Heart right ventricle (tissue), 16 donors: ENCODE data around the gene IVD. TPM values are rescaled to one million over a fixed set of nuclear protein-coding genes. Genes with fewer than 3 reads are reported as not detected.
A peak's percentile ranks its signal among the peaks of the same experiment; 100 is the strongest.

Experiments used
- ATAC-seq, 8 donors: fragments of 200-7000 bp; cut with Tn5 transposase; one replicate each; pipeline ENCODE4 v1.9.1; 2020; ENCODE audit warnings: mild to moderate bottlenecking in 8 of 8, moderate library complexity in 8 of 8, moderate number of reproducible peaks in 1 of 8
- DNase-seq, 2 donors: peaks; one replicate each; pipeline ENCODE4 v3.0.0-alpha.2; 2020
- H3K27ac ChIP-seq, 10 donors: fragments of 200-600 bp; sonication (generic) in 2 of 10; one replicate each; pipeline versions ENCODE4 v1.5.0 to v1.8.0; 2020 to 2022; ENCODE audit warnings: mild to moderate bottlenecking in 3 of 10
- H3K27me3 ChIP-seq, 7 donors: fragments of 200-600 bp; one replicate each; pipeline ENCODE4 v1.8.0; 2021 to 2022; ENCODE audit warnings: mild to moderate bottlenecking in 2 of 7
- H3K36me3 ChIP-seq, 9 donors: fragments of 200-600 bp; sonication (generic) in 1 of 9; one replicate each; pipeline versions ENCODE4 v1.5.0 to v1.8.0; 2020 to 2022; ENCODE audit warnings: mild to moderate bottlenecking in 2 of 9
- H3K4me1 ChIP-seq, 9 donors: fragments of 200-600 bp; sonication (generic) in 1 of 9; one replicate each; pipeline versions ENCODE4 v1.5.0 to v1.8.0; 2020 to 2022; ENCODE audit warnings: mild to moderate bottlenecking in 4 of 9
- H3K4me3 ChIP-seq, 10 donors: fragments of 200-600 bp; sonication (generic) in 2 of 10; one replicate each; pipeline versions ENCODE4 v1.5.0 to v1.8.0; 2020 to 2022; ENCODE audit warnings: mild to moderate bottlenecking in 7 of 10, moderate library complexity in 2 of 10
- H3K9me3 ChIP-seq, 11 donors: fragments of 200-600 bp in 10 of 11; sonication (generic) in 2 of 11; one replicate each; pipeline versions ENCODE4 v1.5.0 to v1.8.0; 2013 to 2022; ENCODE audit warnings: mild to moderate bottlenecking in 2 of 11, control low read depth in 1 of 11, moderate library complexity in 1 of 11
- WGBS, 2 donors: extraction: QIAGEN DNeasy Blood & Tissue Kit; methylation state at CpG; one replicate each; pipeline ENCODE4 v1.1.7; 2013; ENCODE audit warnings: inconsistent platforms in 1 of 2; 5-methylcytosine and 5-hydroxymethylcytosine counted together
- intact Hi-C, 10 donors: fragments of 100-400 bp; cut with DNase I; formaldehyde crosslinking; loops; one replicate each; pipeline versions ENCODE4 v1.11.1 to v1.14.2; 2022
- polyA plus RNA-seq, 2 donors: library from polyadenylated mRNA; stranded (reverse); fragments of 200-250 nt; gene quantifications; one replicate each; pipeline ENCODE4 v1.2.3, GENCODE V29; 2013
- total RNA-seq, 10 donors: library from RNA; stranded (reverse); fragmentation: NEBNext Ultra II Directional in 3 of 10; extraction: Animal tissue kit (Norgen Biotek cat#: 25700) in 3 of 10; gene quantifications; one replicate each; pipeline versions ENCODE4 v1.2.1 to v1.2.4, GENCODE V29; 2021 to 2023
- TF ChIP-seq, protein P1 (sequence below), 9 donors: fragments of 200-600 bp; sonication (generic) in 2 of 9; IDR thresholded peaks; one replicate each; pipeline versions ENCODE4 v1.5.0 to v1.8.0; 2021 to 2022; ENCODE audit warnings: antibody characterized with exemption in 9 of 9, mild to moderate bottlenecking in 5 of 9, moderate library complexity in 1 of 9
- donor health status: Arrhythmogenic right ventricular cardiomyopathy.
- donor health status: ischemic (EF 13 %, LVEDD 7.1; RV severe dilation, severe dysfunction).
- donor health status: healthy with polysubstance abuse.
- donor health status: DM: no; HTN: yes; CAD: no.
- donor health status: DM: no; HTN: no; CAD: no.
- donor health status: ischemic (EF 25% LVEDD 6.9; RV normal size, moderate dysfunction).
- donor health status: ischemic (EF 25% LVEDD 5.7; RV mildly dilated, moderate dysfunction).
- donor health status: healthy.
- donor health status: DM: yes; HTN: yes; CAD: no.
- donor health status: Ischemic cardiomyopathy.
- donor health status: ischemic (EF 35%, LVEDD 5.7; RV mildly dilated, moderate dysfunction).
- donor health status: nonischemic (EF 11% LVEDD 7.7; RV severe dilation, severe dysfunction).
- donor health status: DM: yes; HTN: yes; CAD: no.
- donor health status: PGD.
- donor health status: ischemic (EF 29% LVEDD 5.4; RV normal size, mild dysfunction).
- donor health status: nonischemic (EF 23%, LVEDD 6.1; RV moderate dilation, normal function).

The IVD gene
- total and polyA plus RNA-seq, 12 donors = 42.2 to 143 (median 103) TPM

DNA sequence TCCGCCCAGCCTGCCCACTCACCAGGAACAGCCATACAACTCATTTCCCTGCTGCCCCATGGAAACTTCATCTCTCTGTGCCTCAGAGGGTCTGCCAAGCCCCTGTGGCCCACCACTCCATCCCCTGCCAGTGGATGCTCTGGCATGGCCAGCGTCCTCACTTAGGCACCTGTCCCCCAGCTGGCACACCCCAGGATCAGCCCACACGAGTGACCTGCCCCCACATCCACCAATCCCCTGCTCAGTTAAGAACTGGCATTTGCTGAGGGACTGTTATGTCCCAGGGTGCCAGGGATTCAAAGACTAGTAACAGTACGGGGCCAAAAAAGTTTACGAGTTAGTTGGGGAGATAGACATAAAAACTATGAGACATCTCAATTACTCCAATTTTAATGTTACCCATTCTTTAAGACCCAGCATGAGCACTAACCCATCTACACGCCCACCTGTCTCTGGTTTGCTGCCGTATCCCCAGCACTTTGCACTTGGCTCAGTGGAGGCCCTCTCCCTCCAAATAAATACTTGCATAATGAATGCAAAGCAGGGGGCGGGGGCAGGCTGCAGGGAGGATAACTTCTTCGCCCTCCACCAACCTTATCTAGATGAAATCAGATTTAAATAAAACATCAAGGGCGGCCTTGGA lies 23.6 kb downstream of the IVD start:
- TF ChIP-seq, protein P1, sequence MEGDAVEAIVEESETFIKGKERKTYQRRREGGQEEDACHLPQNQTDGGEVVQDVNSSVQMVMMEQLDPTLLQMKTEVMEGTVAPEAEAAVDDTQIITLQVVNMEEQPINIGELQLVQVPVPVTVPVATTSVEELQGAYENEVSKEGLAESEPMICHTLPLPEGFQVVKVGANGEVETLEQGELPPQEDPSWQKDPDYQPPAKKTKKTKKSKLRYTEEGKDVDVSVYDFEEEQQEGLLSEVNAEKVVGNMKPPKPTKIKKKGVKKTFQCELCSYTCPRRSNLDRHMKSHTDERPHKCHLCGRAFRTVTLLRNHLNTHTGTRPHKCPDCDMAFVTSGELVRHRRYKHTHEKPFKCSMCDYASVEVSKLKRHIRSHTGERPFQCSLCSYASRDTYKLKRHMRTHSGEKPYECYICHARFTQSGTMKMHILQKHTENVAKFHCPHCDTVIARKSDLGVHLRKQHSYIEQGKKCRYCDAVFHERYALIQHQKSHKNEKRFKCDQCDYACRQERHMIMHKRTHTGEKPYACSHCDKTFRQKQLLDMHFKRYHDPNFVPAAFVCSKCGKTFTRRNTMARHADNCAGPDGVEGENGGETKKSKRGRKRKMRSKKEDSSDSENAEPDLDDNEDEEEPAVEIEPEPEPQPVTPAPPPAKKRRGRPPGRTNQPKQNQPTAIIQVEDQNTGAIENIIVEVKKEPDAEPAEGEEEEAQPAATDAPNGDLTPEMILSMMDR (IDR thresholded peaks at IDR 0.05) = no peak
- Histone ChIP-seq H3K27ac (no peak overlapping the region), H3K36me3 (no peaks in the 10 kb centered on the region), H3K27me3 (peaks cover 0 to 4% (median 0%) of the 10 kb centered on the region in 7 donors), H3K9me3 (no peaks in the 10 kb centered on the region), H3K4me3 (no peak overlapping the region), H3K4me1 (no peaks in the 10 kb centered on the region)
- ATAC-seq (no peak), DNase-seq (no peak)
- 81 to 88% methylated on average over 10 of the region's 10 CpGs for WGBS, 2 donors
- intact Hi-C loops = loop anchor here in 4 of 10 donors (5.0 to 10.0 kb wide), 3 partner anchors 114 to 384 kb away; no protein-coding TSS in a partner anchor

DNA sequence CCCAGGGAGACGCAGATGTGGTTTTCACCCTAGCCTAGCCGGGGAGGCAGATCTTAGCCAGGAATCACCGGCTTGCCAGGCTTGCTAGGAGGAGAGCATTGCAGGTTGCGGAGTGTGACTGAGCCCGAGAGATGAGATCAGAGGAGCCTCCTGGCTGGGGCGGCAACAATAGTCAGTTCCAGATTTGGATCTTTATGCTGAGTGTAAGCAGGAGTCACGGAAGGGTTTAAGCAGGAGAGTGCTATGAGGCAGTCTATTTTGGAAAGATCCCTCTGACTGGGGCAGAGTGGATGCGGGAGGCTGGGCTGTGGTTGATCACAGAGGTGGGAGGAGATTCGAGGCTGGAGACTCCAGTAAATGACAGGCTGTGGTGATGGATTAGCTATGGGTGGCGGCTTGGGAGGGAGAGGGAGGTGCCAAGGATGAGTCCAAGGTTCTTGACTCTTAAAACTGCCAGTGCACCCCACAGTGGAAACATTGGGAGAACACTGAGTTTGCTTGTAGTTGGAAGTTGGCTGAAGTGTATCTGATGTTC lies 24.7 kb downstream of the IVD start:
- peaks cover 0 to under 1% (median 0%) of the 10 kb centered on the region in 9 donors for H3K4me1 ChIP-seq
- no peak for ATAC-seq
- H3K27me3 ChIP-seq = peaks cover 0 to 15% (median 0%) of the 10 kb centered on the region in 7 donors
- TF ChIP-seq, protein P1 (IDR thresholded peaks at IDR 0.05) = no peak
- 63 to 73% methylated on average over 10 of the region's 10 CpGs for WGBS, 2 donors
- no peaks in the 10 kb centered on the region for H3K36me3 ChIP-seq
- intact Hi-C loops = no loop called here
- DNase-seq = no peak
- no peaks in the 10 kb centered on the region for H3K9me3 ChIP-seq
- H3K27ac ChIP-seq = no peak overlapping the region
- no peak overlapping the region for H3K4me3 ChIP-seq

DNA sequence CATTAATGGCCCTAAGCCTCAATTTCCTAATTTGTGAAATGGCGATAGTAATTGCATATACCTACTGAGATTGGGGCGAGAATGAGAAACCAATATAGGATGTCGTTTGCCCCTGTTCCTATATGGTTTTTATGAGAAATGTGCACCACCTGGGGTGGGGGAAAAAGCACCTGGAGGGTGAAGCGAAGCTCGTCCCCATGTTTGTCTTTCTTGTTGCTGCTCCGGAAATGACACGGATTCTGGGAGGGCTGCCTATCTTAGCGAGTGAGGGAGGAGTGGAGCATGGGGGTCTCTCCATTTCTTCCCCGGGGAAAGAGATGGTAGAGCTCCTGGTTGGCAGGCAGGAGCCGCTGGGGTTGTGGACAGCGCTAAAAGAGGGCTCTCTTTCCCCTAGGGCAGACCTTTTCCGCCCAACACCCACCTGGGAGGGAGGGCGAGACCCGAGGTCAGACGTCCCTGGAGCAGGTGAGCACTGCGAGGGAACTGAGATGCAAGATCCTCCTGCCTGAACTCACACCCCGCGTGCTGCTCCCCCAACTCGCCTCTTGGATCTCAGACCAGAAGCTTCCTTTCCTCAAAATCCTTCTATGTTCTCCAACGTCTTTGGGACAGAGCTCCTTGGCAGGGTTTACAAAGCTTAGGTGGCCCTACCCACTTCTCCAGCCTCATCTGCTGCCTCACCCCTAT lies 29.6 kb downstream of the IVD start:
- DNase-seq (no peak), ATAC-seq (no peak)
- Histone ChIP-seq H3K36me3 (no peaks in the 10 kb centered on the region), H3K4me1 (peaks cover 14 to 47% (median 29%) of the 10 kb centered on the region in 9 donors), H3K27ac (no peak overlapping the region), H3K9me3 (no peaks in the 10 kb centered on the region), H3K27me3 (peaks cover 10 to 63% (median 23%) of the 10 kb centered on the region in 7 donors), H3K4me3 (peak overlapping the region in 1 of 10 donors; percentile 51)
- 52 to 57% methylated on average over 20 of the region's 20 CpGs for WGBS, 2 donors
- TF ChIP-seq, protein P1 (IDR thresholded peaks at IDR 0.05) = no peak
- intact Hi-C loops = no loop called here

DNA sequence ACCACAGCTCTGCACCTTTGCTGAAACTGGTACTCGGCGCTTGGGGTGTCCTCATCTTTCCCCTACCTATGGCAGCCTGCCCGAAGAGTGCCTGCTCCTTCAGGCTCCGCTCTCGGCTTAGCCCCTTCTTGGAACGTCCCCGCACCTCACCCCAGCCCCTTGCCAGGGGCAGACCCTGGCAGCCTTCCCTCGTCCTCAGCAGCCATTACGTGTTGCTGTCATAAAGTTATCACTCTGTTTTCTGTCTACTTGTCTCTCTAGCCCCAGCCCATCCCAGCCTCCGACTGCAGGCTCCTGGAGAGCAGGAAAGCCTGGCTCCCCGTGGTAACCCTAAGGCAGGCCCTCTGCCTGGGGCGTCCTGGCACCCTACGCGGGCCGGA lies 30.1 kb downstream of the IVD start:
- TF ChIP-seq, protein P1 (IDR thresholded peaks at IDR 0.05) = no peak
- ATAC-seq = no peak
- intact Hi-C loops = no loop called here
- no peak for DNase-seq
- H3K27me3 ChIP-seq = peaks cover 10 to 64% (median 23%) of the 10 kb centered on the region in 7 donors
- H3K9me3 ChIP-seq = no peaks in the 10 kb centered on the region
- H3K4me1 ChIP-seq = peaks cover 16 to 48% (median 29%) of the 10 kb centered on the region in 9 donors
- H3K4me3 ChIP-seq = peak overlapping the region; percentile 23 to 52 (median 48)
- H3K36me3 ChIP-seq = no peaks in the 10 kb centered on the region
- 12 to 15% methylated on average over 15 of the region's 15 CpGs for WGBS, 2 donors
- no peak overlapping the region for H3K27ac ChIP-seq
